Right hindlimb (tissue), 1 donor: ENCODE results near the gene EIF4ENIF1.
"Not testable (repeated sequence)": the region's sequence is repeated elsewhere in the genome, so short reads cannot be mapped to it uniquely, and the experiment has no call there.

Experiments used
- DNase-seq: peaks from one replicate; pipeline ENCODE4 v3.0.0-alpha.2; 2018

The EIF4ENIF1 gene

GRCh38 chr22:31442768-31443489 is 46.7 kb downstream of the EIF4ENIF1 start:
- no peak for DNase-seq

DNA sequence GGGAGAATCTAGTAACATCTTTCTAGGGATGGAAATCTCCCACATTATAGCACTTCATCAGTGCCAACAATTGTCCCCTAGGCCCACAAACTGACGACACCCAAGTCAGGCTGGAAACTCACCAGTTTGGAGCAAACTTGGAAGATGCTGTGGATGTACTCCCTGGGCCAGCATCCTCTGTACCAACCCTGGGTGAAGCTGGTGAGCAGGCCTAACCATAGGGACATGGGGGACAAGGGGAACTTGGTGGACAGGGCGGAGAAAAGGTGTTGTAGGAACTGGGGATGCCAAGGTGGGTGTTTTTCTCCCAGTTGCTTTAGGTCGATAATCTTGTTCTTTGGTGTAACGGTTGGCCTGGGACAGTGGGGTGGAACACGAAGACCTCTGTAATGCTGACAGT is 48.0 kb downstream of the EIF4ENIF1 start:
- DNase-seq = no peak

DNA sequence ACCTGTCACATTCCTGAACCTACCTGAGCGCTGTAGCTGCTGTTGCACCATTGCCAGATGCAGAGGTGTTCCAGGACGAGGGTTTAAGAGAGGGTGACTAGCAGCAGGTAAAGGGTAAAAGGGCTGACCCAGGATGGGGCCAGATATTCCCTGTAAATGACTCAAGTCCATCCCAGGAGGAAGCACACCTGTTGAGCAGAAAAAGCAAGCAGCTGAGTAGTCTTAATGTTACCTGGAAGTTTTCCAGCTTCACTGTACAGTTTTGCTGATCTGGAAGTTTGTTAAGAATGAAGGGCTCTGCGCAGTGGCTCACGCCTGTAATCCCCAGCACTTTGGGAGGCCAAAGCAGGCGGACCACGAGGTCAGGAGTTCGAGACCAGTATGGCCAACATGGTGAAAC is 49.0 kb downstream of the EIF4ENIF1 start:
- DNase-seq = no peak

GRCh38 chr22:31439808-31440207 is 49.8 kb downstream of the EIF4ENIF1 start:
- DNase-seq = peak; percentile 51

DNA sequence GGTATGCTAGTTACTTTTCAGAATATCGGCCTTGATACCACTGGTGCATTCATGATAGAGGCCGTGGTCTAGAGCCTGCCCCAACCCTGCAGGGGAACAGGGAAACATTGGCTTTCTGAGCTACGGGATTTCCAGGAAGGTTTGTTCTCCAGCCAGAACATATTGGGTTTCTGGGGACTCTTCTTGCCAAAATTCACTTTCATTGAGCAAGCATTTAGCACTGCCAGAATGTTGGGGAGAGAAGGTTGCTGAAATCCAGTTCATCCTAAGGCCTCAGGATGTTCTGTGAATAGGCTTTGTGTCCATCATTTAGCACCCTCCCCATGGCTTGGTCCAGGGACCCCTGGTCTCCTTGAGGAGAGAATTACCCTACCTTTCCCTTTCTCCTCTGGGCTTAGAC is 53.5 kb downstream of the EIF4ENIF1 start:
- peak; percentile 17 for DNase-seq

DNA sequence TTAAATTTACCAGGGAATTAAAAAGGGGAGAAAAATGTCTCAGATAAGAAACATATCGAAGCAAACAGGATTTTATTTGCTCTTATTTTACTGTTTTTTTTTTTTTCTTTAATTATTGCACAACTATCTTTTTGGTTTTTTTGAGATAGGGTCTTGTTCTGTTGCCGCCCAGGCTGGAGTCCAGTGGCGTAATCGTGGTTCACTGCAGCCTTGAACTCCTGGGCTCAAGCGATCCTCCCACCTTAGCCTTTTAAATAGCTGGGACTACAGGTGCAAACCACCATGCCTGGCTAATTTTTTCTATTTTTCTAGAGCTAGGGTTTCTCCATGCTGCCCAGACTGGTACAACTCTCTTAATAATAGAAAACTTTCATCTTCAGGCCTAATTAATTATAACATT is 57.7 kb downstream of the EIF4ENIF1 start:
- DNase-seq = no peak

- DNase-seq = no peak
Observed at GRCh38 chr22:31425331-31426050, 64.2 kb downstream of the EIF4ENIF1 start.

- not testable (repeated sequence) for DNase-seq
Observed at GRCh38 chr22:31402350-31402749, 87.3 kb downstream of the EIF4ENIF1 start.

DNA sequence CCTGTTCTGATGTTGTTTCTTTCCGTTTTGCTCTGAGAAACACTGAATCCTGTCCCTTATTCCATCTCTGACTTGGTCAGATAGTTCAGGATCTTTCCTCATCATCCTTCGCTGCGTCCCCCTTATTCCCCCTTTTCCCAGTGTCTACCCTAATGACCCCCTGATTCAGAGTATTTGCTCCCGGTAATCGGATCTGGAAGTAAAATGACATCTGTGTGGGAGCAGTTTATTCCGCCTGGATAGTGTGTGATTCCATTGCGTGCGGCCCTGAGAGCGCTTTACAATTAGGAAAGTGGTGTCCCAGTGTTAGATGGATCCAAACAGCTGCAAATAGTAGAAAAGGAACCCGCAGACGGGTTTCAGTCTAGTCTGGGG is 89.6 kb downstream of the EIF4ENIF1 start:
- DNase-seq = peak; percentile 34

- peak; percentile 98 for DNase-seq
Observed at GRCh38 chr22:31399211-31400022, 90.2 kb downstream of the EIF4ENIF1 start, which contains the start of gene DRG1. DRG1 (plus strand) TSS chr22:31399604; CDS start chr22:31399684, 80 bp downstream.

GRCh38 chr22:31398231-31398630 is 91.4 kb downstream of the EIF4ENIF1 start:
- DNase-seq = peak; percentile 25

DNA sequence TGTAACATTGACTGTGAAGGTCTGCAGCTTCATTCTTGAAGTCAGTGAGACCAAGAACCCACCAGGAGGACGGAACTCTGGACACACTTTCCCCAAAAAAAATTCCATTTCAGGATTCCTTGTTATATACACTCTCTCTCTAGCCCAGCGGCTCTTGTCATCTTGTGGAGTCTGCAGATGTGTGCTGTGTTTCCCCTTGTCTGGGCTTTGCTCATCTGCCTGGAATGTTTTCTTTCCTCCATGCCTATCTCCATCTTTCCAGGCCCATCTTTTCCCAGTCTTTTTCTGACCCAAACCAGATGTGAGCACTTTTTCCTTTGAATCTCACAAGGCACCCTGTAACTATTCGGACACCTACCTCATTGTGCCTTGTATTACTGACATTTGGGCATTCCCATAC is 95.3 kb downstream of the EIF4ENIF1 start:
- no peak for DNase-seq

- DNase-seq = no peak
Observed at GRCh38 chr22:31393893-31394292, 95.7 kb downstream of the EIF4ENIF1 start.
